C4-2B (cell line): Measurements from ENCODE around the gene ARFIP2.

Source experiments
- H3K27ac ChIP-seq: fragments of 450-650 bp; 2 replicates; pipeline ENCODE4 v1.5.1; 2017
- ZFX ChIP-seq: fragments of 450-650 bp; IDR thresholded peaks from 2 replicates; pipeline ENCODE4 v1.6.1; 2017
- TF ChIP-seq, protein P1 (sequence below): fragments of 450-650 bp; conservative IDR thresholded peaks from 2 replicates; pipeline ENCODE4 v1.5.1; 2017; ENCODE audit warnings: mild to moderate bottlenecking

The ARFIP2 gene

GRCh38 chr11:6489306-6489705, 8.2 kb upstream of the ARFIP2 start:
- peak overlapping the region; percentile 10 for H3K27ac ChIP-seq
- TF ChIP-seq, protein P1, sequence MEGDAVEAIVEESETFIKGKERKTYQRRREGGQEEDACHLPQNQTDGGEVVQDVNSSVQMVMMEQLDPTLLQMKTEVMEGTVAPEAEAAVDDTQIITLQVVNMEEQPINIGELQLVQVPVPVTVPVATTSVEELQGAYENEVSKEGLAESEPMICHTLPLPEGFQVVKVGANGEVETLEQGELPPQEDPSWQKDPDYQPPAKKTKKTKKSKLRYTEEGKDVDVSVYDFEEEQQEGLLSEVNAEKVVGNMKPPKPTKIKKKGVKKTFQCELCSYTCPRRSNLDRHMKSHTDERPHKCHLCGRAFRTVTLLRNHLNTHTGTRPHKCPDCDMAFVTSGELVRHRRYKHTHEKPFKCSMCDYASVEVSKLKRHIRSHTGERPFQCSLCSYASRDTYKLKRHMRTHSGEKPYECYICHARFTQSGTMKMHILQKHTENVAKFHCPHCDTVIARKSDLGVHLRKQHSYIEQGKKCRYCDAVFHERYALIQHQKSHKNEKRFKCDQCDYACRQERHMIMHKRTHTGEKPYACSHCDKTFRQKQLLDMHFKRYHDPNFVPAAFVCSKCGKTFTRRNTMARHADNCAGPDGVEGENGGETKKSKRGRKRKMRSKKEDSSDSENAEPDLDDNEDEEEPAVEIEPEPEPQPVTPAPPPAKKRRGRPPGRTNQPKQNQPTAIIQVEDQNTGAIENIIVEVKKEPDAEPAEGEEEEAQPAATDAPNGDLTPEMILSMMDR: no peak
- no peak for TF ChIP-seq ZFX

DNA sequence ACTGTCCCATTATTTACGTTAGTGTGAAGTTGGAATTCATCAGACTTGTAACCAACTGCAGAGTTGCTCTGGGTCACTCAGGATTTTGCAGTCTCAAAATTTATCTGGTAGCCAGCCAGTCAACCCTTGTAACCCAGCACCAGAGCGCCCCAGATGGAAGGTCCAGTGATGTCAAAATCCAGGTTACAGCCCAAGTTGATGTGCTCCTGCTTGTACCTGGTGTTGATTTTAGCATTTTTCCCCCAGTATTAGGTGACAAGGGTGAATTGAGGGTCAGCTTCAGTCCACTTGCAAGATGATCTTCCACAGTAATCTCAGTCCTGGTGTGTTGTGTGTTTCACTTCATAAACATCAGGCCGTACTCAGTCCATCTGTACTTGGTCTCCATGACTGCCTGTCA, 7.7 kb upstream of the ARFIP2 start:
- peak overlapping the region; percentile 10 for H3K27ac ChIP-seq
- TF ChIP-seq ZFX: no peak
- TF ChIP-seq, protein P1: no peak

DNA sequence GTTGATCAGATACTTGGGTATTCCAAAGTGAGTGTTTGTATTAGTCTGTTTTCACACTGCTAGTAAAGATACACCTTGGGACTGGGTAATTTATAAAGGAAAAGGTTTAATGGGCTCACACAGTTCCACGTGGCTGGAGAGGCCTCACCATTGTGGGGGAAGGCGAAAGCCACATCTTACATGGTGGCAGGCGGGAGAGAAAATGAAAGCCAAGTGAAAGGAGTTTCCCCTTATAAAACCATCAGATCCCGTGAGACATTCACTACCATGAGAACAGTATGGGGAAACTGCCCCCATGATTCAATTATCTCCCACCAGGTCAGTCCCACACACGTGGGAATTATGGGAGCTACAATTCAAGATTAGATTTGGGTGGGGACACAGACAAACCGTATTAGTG, 7.2 kb upstream of the ARFIP2 start:
- peak overlapping the region; percentile 10; the same call in 1 of the 2 replicates for H3K27ac ChIP-seq
- TF ChIP-seq ZFX: no peak
- TF ChIP-seq, protein P1: no peak

- H3K27ac ChIP-seq: no peak overlapping the region
- TF ChIP-seq, protein P1: no peak
- TF ChIP-seq ZFX: no peak
Observed at GRCh38 chr11:6486938-6487337, 5.8 kb upstream of the ARFIP2 start.

- TF ChIP-seq, protein P1: no peak
- TF ChIP-seq ZFX: no peak
Observed at GRCh38 chr11:6486256-6486655, 5.1 kb upstream of the ARFIP2 start.

DNA sequence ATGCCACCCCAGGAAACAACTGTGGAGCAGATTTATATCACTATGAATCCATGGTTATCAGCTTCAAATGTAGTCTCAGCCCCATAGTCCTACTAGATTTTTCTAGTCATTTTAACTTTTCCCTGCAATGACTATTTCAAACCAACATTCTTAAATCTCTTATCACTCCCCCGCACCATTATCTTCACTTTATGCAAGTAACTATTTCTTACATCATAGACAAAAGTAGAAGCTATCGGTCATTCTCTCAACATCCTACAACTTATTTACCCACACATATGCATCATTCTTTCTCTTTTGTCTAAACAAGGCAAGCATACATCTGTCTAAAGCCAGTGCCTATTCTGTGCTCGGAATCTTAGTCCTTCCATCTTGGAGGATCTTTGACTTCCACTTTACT, 4.5 kb upstream of the ARFIP2 start:
- TF ChIP-seq ZFX: no peak
- TF ChIP-seq, protein P1: no peak
- H3K27ac ChIP-seq: no peak overlapping the region

More at GRCh38 chr11:6486256-6486655, 5.1 kb upstream of the ARFIP2 start:
- no peak overlapping the region for H3K27ac ChIP-seq

GRCh38 chr11:6483015-6483414, 1.9 kb upstream of the ARFIP2 start:
- TF ChIP-seq, protein P1: no peak
- TF ChIP-seq ZFX: no peak
- no peak overlapping the region for H3K27ac ChIP-seq
